ENCODE measurements around the gene LRRC73.
A peak's percentile ranks its signal among the peaks of the same experiment; 100 is the strongest.

Gene LRRC73

GRCh38 chr6:43509142-43509983 is 783 bp downstream of the LRRC73 start:
- DNase-seq (ENCODE audit: low spot score): no peak
- peak overlapping the region; percentile 97 for H3K4me3 ChIP-seq
- no peak for TF ChIP-seq CTCF (IDR thresholded peaks at IDR 0.05)
- H3K27ac ChIP-seq: peak overlapping the region; percentile 22 to 77

- no peak for TF ChIP-seq CTCF (IDR thresholded peaks at IDR 0.05)
- peak overlapping the region in 1 of 2 donors; percentile 26 for H3K27ac ChIP-seq
- no peak for DNase-seq (ENCODE audit: low spot score)
- H3K4me3 ChIP-seq: peak overlapping the region; percentile 97
Measured at GRCh38 chr6:43508481-43509141, 1.5 kb downstream of the LRRC73 start.

- no peak for DNase-seq (ENCODE audit: low spot score)
- H3K4me3 ChIP-seq: no peak overlapping the region
- H3K27ac ChIP-seq: no peak overlapping the region
- TF ChIP-seq CTCF (IDR thresholded peaks at IDR 0.05): peak; percentile 98
Measured at GRCh38 chr6:43506667-43507471, 3.3 kb downstream of the LRRC73 start.

GRCh38 chr6:43506171-43506570 is 4.0 kb downstream of the LRRC73 start:
- DNase-seq (ENCODE audit: low spot score): no peak
- Histone ChIP-seq H3K27ac (no peak overlapping the region), H3K4me3 (no peak overlapping the region)
- TF ChIP-seq CTCF (IDR thresholded peaks at IDR 0.05): no peak

- no peak for DNase-seq (ENCODE audit: low spot score)
- Histone ChIP-seq H3K27ac (no peak overlapping the region), H3K4me3 (no peak overlapping the region)
- no peak for TF ChIP-seq CTCF (IDR thresholded peaks at IDR 0.05)
Measured at GRCh38 chr6:43505718-43506117, 4.4 kb downstream of the LRRC73 start.

GRCh38 chr6:43504756-43505593 is 5.2 kb downstream of the LRRC73 start:
- DNase-seq (ENCODE audit: low spot score): no peak
- Histone ChIP-seq H3K27ac (no peak overlapping the region), H3K4me3 (no peak overlapping the region)
- no peak for TF ChIP-seq CTCF (IDR thresholded peaks at IDR 0.05)

Data from coronary artery (tissue), 2 donors.